HEK293 (cell line): ENCODE data around the gene GFM1.
A peak's percentile ranks its signal among the peaks of the same experiment; 100 is the strongest.
"Not testable (repeated sequence)": the region's sequence is repeated elsewhere in the genome, so short reads cannot be mapped to it uniquely, and the experiment has no call there.

Source experiments
- CTCF ChIA-PET: fragments of 350-600 bp; formaldehyde crosslinking; extraction: SDS; loops from one replicate; lab custom pipeline; 2021; ENCODE audit warnings: antibody characterized with exemption; lab: Yijun Ruan, JAX
- POLR2A ChIA-PET: fragments of 300-600 bp; formaldehyde crosslinking; extraction: SDS; loops from one replicate; lab custom pipeline; 2020; ENCODE audit warnings: antibody characterized with exemption, inconsistent platforms; lab: Yijun Ruan, JAX
- H3K27ac ChIP-seq: fragments of 200-500 bp; sonication (Bioruptor generic); 2 replicates; pipeline ENCODE4 v1.5.1; 2014; ENCODE audit warnings: low read depth, low read length, control low read depth, inconsistent platforms; ENCODE audit errors: extremely low read depth
- H3K36me3 ChIP-seq, 2 experiments: fragments of 200-500 bp in 1 of 2; sonication (Bioruptor generic) in 1 of 2; 1 replicate in 1 of 2; 2 replicates in 1 of 2; pipeline ENCODE4 v1.5.1; 2014 to 2017; ENCODE audit warnings: inconsistent platforms in 2 of 2, low read length in 2 of 2; ENCODE audit not compliant: control insufficient read depth in 2 of 2, insufficient read depth in 1 of 2
- H3K4me1 ChIP-seq: fragments of 200-500 bp; sonication (Bioruptor generic); 2 replicates; pipeline ENCODE4 v1.5.1; 2014; ENCODE audit warnings: mild to moderate bottlenecking, low read length, inconsistent platforms; ENCODE audit not compliant: control insufficient read depth, insufficient read depth
- H3K4me3 ChIP-seq: 2 replicates; pipeline ENCODE4 v1.5.1; 2011; ENCODE audit warnings: low read depth, mild to moderate bottlenecking, control low read depth, low read length, moderate library complexity
- H3K9me3 ChIP-seq: fragments of 200-500 bp; sonication (Bioruptor generic); 2 replicates; pipeline ENCODE4 v1.5.1; 2014; ENCODE audit warnings: low read depth, low read length, inconsistent platforms; ENCODE audit not compliant: control insufficient read depth, insufficient read depth
- BCL6B ChIP-seq: fragments of 450-650 bp; formaldehyde crosslinking; IDR thresholded peaks from 2 replicates; pipeline ENCODE4 v1.5.1; 2017; ENCODE audit warnings: missing biosample characterization, missing genetic modification characterization
- KLF17 ChIP-seq: fragments of 450-650 bp; formaldehyde crosslinking; IDR thresholded peaks from 2 replicates; pipeline ENCODE4 v1.5.1; 2016; ENCODE audit warnings: missing biosample characterization, missing genetic modification characterization
- KLF8 ChIP-seq: fragments of 450-650 bp; formaldehyde crosslinking; IDR thresholded peaks from 2 replicates; pipeline ENCODE4 v1.5.1; 2016; ENCODE audit warnings: missing biosample characterization, missing genetic modification characterization
- ZNF146 ChIP-seq: fragments of 450-650 bp; formaldehyde crosslinking; IDR thresholded peaks from 2 replicates; pipeline ENCODE4 v1.5.1; 2016; ENCODE audit warnings: missing biosample characterization, missing genetic modification characterization
- ZNF2 ChIP-seq: fragments of 450-650 bp; formaldehyde crosslinking; IDR thresholded peaks from 2 replicates; pipeline ENCODE4 v1.5.1; 2016; ENCODE audit warnings: missing biosample characterization, missing genetic modification characterization
- ZNF488 ChIP-seq: fragments of 450-650 bp; formaldehyde crosslinking; IDR thresholded peaks from 2 replicates; pipeline ENCODE4 v1.5.1; 2016; ENCODE audit warnings: missing biosample characterization, missing genetic modification characterization
- ZNF549 ChIP-seq: fragments of 450-650 bp; IDR thresholded peaks from 2 replicates; pipeline ENCODE4 v1.5.1; 2018; ENCODE audit warnings: missing biosample characterization, missing genetic modification characterization, mild to moderate bottlenecking, inconsistent platforms, moderate library complexity
- ZNF610 ChIP-seq: fragments of 450-650 bp; formaldehyde crosslinking; IDR thresholded peaks from 2 replicates; pipeline ENCODE4 v1.5.1; 2016; ENCODE audit warnings: missing biosample characterization, missing genetic modification characterization, borderline replicate concordance
- TF ChIP-seq, protein P1 (sequence below): fragments of 450-650 bp; formaldehyde crosslinking; IDR thresholded peaks from 2 replicates; pipeline ENCODE4 v1.5.1; 2016; ENCODE audit warnings: missing biosample characterization, missing genetic modification characterization
- TF ChIP-seq, protein P2 (sequence below): fragments of 450-650 bp; formaldehyde crosslinking; IDR thresholded peaks from 2 replicates; pipeline ENCODE4 v1.5.1; 2016; ENCODE audit warnings: missing biosample characterization, missing genetic modification characterization, borderline replicate concordance

Gene GFM1

DNA sequence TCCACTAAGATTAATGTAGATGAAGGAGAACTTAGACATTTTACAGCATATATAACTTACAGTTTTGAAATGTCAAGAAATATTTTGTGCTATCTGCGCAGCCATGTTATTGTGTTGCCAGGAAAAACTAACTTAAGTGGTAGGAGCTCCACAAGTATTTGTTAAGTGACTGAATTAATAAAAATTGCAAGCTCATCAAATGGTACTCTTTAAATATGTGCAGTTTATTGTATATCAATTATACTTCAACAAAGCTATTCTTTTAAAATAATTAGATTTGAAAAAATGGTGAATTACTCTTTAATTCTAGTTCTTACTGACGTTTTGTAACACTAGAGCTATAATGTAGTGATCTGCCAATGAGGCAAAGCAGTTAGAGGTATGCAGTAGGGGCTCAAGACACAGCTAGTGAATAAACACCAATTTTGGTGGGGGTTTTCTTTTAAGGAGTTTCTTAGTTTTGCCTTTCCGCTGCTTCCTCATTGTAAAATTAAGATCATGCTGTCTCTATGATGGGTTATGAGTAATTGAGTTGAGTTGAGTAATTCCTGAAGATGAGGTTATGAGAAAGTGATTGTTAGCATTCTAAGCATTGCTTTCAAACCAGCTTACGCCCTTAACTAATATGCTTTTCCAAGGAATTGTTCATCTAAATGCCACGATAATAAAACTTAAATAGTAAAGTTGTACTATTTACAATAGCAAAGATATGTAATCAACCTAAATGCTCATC lies 39.1 kb downstream of the GFM1 start:
- Histone ChIP-seq H3K4me3 (no peak overlapping the region), H3K36me3 (peaks cover 0 to 11% of the 10 kb centered on the region in 2 experiments; a peak in 1 of 3 replicates), H3K9me3 (no peaks in the 10 kb centered on the region), H3K4me1 (no peaks in the 10 kb centered on the region), H3K27ac (no peak overlapping the region)
- ChIA-PET POLR2A (no interaction called here), CTCF (interaction anchor here (0.7 kb wide), 1 partner anchor 72 kb away, joined by 4 read pairs; no protein-coding TSS in a partner anchor)
- TF ChIP-seq KLF17 (no peak), ZNF610 (tag by site-specific recombination) (no peak)

DNA sequence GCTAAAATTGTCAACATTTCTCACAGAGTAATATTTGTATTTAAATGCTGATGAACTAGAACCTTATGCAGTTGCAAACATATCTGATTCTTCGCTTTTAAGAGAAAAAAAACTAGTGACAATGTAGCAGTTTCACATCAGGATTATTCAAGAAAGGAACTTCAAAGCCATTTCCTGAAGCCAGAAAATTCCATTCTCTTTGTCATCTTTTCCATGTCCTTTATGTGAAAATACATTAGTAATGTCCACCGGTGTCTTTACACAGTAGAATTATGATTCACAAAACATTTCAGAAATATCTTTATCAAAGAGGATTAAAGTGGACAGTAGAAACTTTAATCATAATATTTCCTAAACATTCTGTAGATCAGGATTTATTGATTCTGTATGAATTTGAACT lies 40.8 kb downstream of the GFM1 start:
- ChIA-PET CTCF (interaction anchor here (0.6 to 1.8 kb wide), 2 partner anchors 26 to 42 kb away, joined by 3 to 4 read pairs; no protein-coding TSS in a partner anchor), POLR2A (no interaction called here)
- TF ChIP-seq, protein P1, sequence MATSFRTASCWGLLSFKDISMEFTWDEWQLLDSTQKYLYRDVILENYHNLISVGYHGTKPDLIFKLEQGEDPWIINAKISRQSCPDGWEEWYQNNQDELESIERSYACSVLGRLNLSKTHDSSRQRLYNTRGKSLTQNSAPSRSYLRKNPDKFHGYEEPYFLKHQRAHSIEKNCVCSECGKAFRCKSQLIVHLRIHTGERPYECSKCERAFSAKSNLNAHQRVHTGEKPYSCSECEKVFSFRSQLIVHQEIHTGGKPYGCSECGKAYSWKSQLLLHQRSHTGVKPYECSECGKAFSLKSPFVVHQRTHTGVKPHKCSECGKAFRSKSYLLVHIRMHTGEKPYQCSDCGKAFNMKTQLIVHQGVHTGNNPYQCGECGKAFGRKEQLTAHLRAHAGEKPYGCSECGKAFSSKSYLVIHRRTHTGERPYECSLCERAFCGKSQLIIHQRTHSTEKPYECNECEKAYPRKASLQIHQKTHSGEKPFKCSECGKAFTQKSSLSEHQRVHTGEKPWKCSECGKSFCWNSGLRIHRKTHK (tag by site-specific recombination), result no peak
- TF ChIP-seq, protein P2, sequence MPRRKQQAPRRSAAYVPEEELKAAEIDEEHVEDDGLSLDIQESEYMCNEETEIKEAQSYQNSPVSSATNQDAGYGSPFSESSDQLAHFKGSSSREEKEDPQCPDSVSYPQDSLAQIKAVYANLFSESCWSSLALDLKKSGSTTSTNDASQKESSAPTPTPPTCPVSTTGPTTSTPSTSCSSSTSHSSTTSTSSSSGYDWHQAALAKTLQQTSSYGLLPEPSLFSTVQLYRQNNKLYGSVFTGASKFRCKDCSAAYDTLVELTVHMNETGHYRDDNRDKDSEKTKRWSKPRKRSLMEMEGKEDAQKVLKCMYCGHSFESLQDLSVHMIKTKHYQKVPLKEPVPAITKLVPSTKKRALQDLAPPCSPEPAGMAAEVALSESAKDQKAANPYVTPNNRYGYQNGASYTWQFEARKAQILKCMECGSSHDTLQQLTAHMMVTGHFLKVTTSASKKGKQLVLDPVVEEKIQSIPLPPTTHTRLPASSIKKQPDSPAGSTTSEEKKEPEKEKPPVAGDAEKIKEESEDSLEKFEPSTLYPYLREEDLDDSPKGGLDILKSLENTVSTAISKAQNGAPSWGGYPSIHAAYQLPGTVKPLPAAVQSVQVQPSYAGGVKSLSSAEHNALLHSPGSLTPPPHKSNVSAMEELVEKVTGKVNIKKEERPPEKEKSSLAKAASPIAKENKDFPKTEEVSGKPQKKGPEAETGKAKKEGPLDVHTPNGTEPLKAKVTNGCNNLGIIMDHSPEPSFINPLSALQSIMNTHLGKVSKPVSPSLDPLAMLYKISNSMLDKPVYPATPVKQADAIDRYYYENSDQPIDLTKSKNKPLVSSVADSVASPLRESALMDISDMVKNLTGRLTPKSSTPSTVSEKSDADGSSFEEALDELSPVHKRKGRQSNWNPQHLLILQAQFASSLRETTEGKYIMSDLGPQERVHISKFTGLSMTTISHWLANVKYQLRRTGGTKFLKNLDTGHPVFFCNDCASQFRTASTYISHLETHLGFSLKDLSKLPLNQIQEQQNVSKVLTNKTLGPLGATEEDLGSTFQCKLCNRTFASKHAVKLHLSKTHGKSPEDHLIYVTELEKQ (tag by site-specific recombination), result no peak
- no peak overlapping the region for H3K4me3 ChIP-seq
- no peaks in the 10 kb centered on the region for H3K4me1 ChIP-seq
- peaks cover 0 to 11% of the 10 kb centered on the region in 2 experiments; a peak in 1 of 3 replicates for H3K36me3 ChIP-seq
- no peak overlapping the region for H3K27ac ChIP-seq
- no peaks in the 10 kb centered on the region for H3K9me3 ChIP-seq

DNA sequence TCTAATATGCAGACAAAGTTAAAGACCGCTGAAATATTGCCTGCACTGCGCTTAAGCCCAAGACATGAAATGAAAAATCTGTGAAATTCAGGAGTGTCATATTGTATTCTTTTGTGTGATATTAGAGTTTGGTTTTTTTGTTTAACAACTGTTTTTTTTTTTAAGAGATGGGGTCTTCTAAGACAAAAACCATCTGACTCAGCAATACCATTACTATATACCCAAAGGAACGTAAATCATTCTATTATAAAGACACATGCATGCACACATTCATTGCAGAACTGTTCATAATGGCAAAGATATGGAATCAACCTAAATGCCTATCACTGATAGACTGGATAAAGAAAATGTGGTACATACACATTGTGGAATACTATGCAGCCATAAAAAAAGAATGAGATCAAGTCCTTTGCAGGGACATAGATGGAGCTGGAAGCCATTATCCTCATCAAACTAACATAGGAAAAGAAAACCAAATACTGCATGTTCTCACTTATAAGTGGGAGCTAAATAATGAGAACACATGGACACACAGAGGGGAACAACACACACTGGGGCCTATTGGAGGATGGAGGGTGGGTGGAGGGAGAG lies 49.6 kb downstream of the GFM1 start:
- H3K9me3 ChIP-seq, result not testable (repeated sequence)
- TF ChIP-seq ZNF146 (tag by site-specific recombination), result peak; percentile 65
- TF ChIP-seq, all 188 proteins: peak for 1; not testable (repeated sequence) for 187
- POLR2A ChIA-PET, H3K4me3 ChIP-seq, CTCF ChIA-PET, H3K27ac ChIP-seq, H3K4me1 ChIP-seq: not testable (repeated sequence)
- H3K36me3 ChIP-seq, result peaks cover 0 to 29% of the 10 kb centered on the region in 2 experiments; a peak in 1 of 3 replicates

GRCh38 chr3:158696618-158697017 lies 52.3 kb downstream of the GFM1 start:
- Histone ChIP-seq H3K9me3 (no peaks in the 10 kb centered on the region), H3K27ac (no peak overlapping the region), H3K4me1 (no peaks in the 10 kb centered on the region), H3K4me3 (no peak overlapping the region), H3K36me3 (peaks cover 0 to 20% of the 10 kb centered on the region in 2 experiments; a peak in 1 of 3 replicates)
- POLR2A ChIA-PET, result interaction anchor here (0.6 kb wide), 2 partner anchors 591 to 1492 kb away, joined by 4 to 7 read pairs; no protein-coding TSS in a partner anchor
- CTCF ChIA-PET, result no interaction called here
- no peak for TF ChIP-seq ZNF549 (tag by site-specific recombination)
- TF ChIP-seq ZNF2, result no peak
- TF ChIP-seq KLF8, result no peak
- TF ChIP-seq ZNF488, result no peak
- no peak for TF ChIP-seq BCL6B
